Mesothelial cell of epicardium (in vitro differentiated cells): ENCODE data around the gene PTPRG. TPM values are rescaled to one million over a fixed set of nuclear protein-coding genes. Genes with fewer than 3 reads are reported as not detected.

Source experiments
- DNase-seq, 2 experiments: peaks; one replicate each; pipeline ENCODE4 v3.0.0; 2021; ENCODE audit warnings: low spot score in 2 of 2; ENCODE audit not compliant: unreplicated experiment in 2 of 2
- H3K27ac Mint-ChIP-seq: 2 replicates; pipeline ENCODE4 v1.8.0; 2021; ENCODE audit warnings: mixed read lengths
- H3K27me3 Mint-ChIP-seq: 2 replicates; pipeline ENCODE4 v1.8.0; 2021; ENCODE audit warnings: low read depth, mixed read lengths
- H3K36me3 Mint-ChIP-seq: 2 replicates; pipeline ENCODE4 v1.8.0; 2021; ENCODE audit warnings: mixed read lengths
- H3K4me1 Mint-ChIP-seq: 2 replicates; pipeline ENCODE4 v1.8.0; 2021; ENCODE audit warnings: mixed read lengths
- H3K4me3 Mint-ChIP-seq: 2 replicates; pipeline ENCODE4 v1.8.0; 2021; ENCODE audit warnings: mild to moderate bottlenecking, moderate library complexity, mixed read lengths
- H3K9me3 Mint-ChIP-seq: 2 replicates; pipeline ENCODE4 v1.8.0; 2021; ENCODE audit warnings: mixed read lengths
- total RNA-seq: library from RNA; stranded (reverse); gene quantifications from 3 replicates; pipeline ENCODE4 v1.2.1, GENCODE V29; 2021
- TF ChIP-seq, protein P1 (sequence below): fragments of 200-600 bp; sonication (generic); IDR thresholded peaks from one replicate; pipeline ENCODE4 v1.5.0; 2021; ENCODE audit warnings: antibody characterized with exemption; ENCODE audit not compliant: unreplicated experiment

PTPRG gene
- total RNA-seq, 1 donor from 2014 or later: 40.4 TPM

DNA sequence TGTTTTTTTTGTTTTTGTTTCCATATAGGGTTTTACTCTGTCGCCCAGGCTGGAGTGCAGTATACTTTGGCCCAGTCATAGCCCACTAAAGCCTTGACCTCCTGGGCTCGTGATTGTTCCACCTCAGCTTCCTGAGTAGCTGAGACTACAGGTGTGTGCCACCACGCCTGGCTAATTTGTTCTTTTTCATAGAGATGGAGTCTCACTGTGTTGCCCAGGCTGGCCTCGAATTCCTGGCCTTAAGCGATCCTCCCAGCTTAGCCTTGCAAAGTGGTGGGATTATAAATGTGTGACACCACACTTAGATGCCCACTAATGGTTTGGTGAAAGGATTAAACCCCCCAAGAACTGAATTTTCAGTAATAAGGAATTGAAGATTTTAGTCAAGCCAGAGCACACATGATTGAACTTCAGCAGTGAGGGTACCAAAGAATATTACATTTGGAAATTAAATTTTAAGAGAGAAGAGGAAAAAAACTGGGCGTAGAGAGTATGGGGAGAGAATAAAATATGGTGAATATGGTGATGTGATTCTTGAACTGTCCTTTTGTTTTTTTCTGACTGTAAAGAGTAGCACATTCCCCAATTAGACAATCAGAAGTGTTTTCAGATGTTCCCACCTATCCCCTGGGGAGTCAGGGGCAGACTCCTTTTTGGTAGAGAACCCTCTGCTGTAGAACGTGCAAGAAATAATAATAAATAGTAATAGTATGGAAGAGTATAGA lies 208.1 kb downstream of the PTPRG start:
- H3K9me3 Mint-ChIP-seq: no peaks in the 10 kb centered on the region
- no peaks in the 10 kb centered on the region for H3K36me3 Mint-ChIP-seq
- no peak for DNase-seq
- peaks cover 7% of the 10 kb centered on the region for H3K4me1 Mint-ChIP-seq
- TF ChIP-seq, protein P1, sequence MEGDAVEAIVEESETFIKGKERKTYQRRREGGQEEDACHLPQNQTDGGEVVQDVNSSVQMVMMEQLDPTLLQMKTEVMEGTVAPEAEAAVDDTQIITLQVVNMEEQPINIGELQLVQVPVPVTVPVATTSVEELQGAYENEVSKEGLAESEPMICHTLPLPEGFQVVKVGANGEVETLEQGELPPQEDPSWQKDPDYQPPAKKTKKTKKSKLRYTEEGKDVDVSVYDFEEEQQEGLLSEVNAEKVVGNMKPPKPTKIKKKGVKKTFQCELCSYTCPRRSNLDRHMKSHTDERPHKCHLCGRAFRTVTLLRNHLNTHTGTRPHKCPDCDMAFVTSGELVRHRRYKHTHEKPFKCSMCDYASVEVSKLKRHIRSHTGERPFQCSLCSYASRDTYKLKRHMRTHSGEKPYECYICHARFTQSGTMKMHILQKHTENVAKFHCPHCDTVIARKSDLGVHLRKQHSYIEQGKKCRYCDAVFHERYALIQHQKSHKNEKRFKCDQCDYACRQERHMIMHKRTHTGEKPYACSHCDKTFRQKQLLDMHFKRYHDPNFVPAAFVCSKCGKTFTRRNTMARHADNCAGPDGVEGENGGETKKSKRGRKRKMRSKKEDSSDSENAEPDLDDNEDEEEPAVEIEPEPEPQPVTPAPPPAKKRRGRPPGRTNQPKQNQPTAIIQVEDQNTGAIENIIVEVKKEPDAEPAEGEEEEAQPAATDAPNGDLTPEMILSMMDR: no peak
- H3K4me3 Mint-ChIP-seq: no peak overlapping the region
- no peak overlapping the region for H3K27ac Mint-ChIP-seq
- H3K27me3 Mint-ChIP-seq: no peaks in the 10 kb centered on the region

DNA sequence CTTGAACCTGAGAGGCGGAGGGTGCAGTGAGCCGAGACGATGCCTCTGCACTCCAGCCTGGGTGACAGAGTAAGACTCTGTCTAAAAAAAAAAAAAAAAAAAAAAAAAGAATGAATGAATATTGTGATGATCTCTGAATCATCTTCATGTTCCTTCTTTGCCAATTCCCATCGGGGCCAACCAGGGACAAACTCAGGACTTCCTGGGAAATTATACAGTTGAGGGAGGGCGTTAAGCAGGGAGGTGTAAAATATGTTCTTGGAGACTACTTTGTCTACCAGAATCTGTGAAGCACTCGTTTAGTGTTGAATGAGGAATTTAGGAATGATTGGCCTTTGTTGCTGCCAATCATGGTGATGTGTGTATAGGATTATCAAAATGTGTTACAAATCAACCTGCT lies 210.6 kb downstream of the PTPRG start:
- no peaks in the 10 kb centered on the region for H3K27me3 Mint-ChIP-seq
- no peak overlapping the region for H3K27ac Mint-ChIP-seq
- TF ChIP-seq, protein P1: no peak
- H3K9me3 Mint-ChIP-seq: no peaks in the 10 kb centered on the region
- H3K36me3 Mint-ChIP-seq: no peaks in the 10 kb centered on the region
- no peak for DNase-seq
- H3K4me1 Mint-ChIP-seq: peaks cover 7% of the 10 kb centered on the region
- no peak overlapping the region for H3K4me3 Mint-ChIP-seq

DNA sequence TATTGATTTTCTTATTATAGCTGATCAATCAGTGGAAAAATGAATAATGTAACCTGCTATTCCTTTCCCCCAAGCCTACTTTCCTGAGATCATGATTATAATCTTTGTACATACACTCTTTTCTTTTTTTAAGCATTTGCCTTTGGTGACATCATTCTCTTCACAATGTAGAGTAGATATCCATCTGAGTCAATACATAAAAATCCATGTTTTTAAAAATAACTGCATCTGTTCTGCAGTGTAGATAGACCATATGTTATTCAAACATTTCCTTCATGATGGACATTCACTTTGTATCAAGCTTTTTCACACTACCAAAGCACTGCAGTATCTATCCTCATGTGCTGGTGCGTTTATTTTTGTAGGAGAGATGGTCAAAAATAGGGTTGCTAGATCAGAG lies 211.1 kb downstream of the PTPRG start:
- H3K4me3 Mint-ChIP-seq: no peak overlapping the region

DNA sequence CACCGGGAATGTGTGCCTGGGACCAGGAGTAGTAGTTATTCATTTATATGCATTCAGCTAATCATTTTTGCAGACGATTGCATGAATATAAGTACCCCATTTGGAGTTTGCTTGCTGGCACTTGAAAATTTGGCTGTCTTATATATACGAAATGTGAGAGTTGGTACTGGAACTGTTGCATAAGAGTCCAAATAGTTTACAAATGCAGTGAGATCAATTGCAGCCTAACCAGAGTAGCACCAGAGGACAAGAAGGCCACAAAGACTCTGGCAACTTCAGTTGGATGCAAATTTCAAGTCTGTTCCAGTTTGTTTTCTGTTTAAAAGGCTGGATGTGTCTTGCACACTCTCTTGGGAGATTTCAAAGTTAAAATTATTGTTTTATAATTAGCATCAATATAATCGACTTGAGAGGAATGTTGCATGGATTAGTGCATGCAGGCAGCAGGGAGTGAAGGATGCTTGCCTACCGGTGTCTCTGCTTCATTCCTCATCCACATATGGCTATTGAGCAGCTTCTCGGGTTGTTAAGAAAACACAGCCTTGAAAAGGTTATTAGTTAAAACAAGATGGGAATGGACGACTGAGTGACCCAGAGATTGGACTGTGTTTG lies 213.0 kb downstream of the PTPRG start:
- no peaks in the 10 kb centered on the region for H3K9me3 Mint-ChIP-seq
- TF ChIP-seq, protein P1: no peak
- no peak overlapping the region for H3K4me3 Mint-ChIP-seq
- peaks cover 4% of the 10 kb centered on the region for H3K4me1 Mint-ChIP-seq
- DNase-seq: no peak
- no peak overlapping the region for H3K27ac Mint-ChIP-seq
- H3K36me3 Mint-ChIP-seq: no peaks in the 10 kb centered on the region
- H3K27me3 Mint-ChIP-seq: no peaks in the 10 kb centered on the region

More for the DNA sequence above, 211.1 kb downstream of the PTPRG start:
- no peaks in the 10 kb centered on the region for H3K9me3 Mint-ChIP-seq
- DNase-seq: no peak
- no peaks in the 10 kb centered on the region for H3K36me3 Mint-ChIP-seq
- TF ChIP-seq, protein P1: no peak
- H3K27me3 Mint-ChIP-seq: no peaks in the 10 kb centered on the region
- H3K27ac Mint-ChIP-seq: no peak overlapping the region
- H3K4me1 Mint-ChIP-seq: peaks cover 9% of the 10 kb centered on the region

DNA sequence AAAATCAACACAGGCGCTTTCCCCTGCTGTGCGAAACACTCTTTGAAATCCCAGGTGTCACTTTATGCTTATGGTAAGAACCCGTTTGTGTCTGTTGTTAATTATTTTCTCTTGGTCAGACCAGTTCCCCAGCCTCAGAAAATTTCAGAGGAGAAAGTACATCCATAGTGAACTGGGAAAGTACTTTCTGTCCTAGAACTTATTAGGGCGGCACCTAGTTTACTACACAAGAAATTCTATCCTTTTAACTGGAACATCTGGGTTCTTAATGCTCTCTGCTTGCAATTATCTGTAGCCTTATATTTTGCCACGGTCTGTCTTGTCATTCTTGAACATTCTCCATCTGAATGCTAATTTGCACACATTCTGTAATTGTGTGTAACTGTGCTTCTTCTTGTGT lies 215.0 kb downstream of the PTPRG start:
- Mint-ChIP-seq H3K36me3 (no peaks in the 10 kb centered on the region), H3K9me3 (no peaks in the 10 kb centered on the region), H3K27ac (no peak overlapping the region), H3K27me3 (no peaks in the 10 kb centered on the region), H3K4me1 (peaks cover 4% of the 10 kb centered on the region), H3K4me3 (no peak overlapping the region)
- no peak for DNase-seq
- TF ChIP-seq, protein P1: no peak
